GM18858 (cell line): ENCODE measurements around the gene CIBAR2.
"Not testable (repeated sequence)": the region's sequence is repeated elsewhere in the genome, so short reads cannot be mapped to it uniquely, and the experiment has no call there.

ENCODE experiments used
- ATAC-seq: cut with Tn5 transposase; IDR thresholded peaks from one replicate; pipeline ENCODE4 v1.9.1; 2021; ENCODE audit not compliant: unreplicated experiment

Gene CIBAR2

GRCh38 chr16:85064186-85064585 lies 48.1 kb downstream of the CIBAR2 start:
- ATAC-seq = no peak

GRCh38 chr16:85062845-85063244 lies 49.4 kb downstream of the CIBAR2 start:
- ATAC-seq = no peak

- ATAC-seq = no peak
Observed at GRCh38 chr16:85062323-85062722, 49.9 kb downstream of the CIBAR2 start.

GRCh38 chr16:85061566-85061965 lies 50.7 kb downstream of the CIBAR2 start:
- no peak for ATAC-seq

- no peak for ATAC-seq
Observed at GRCh38 chr16:85058909-85059308, 53.4 kb downstream of the CIBAR2 start.

- no peak for ATAC-seq
Observed at GRCh38 chr16:85057948-85058347, 54.3 kb downstream of the CIBAR2 start.

- ATAC-seq = no peak
Observed at GRCh38 chr16:85057212-85057889, 54.9 kb downstream of the CIBAR2 start.

GRCh38 chr16:85056211-85056748 lies 56.0 kb downstream of the CIBAR2 start:
- ATAC-seq = no peak

- peak; percentile 67 for ATAC-seq
Observed at GRCh38 chr16:85055493-85056210, 56.6 kb downstream of the CIBAR2 start.

GRCh38 chr16:85054948-85055492 lies 57.3 kb downstream of the CIBAR2 start:
- ATAC-seq = no peak

GRCh38 chr16:85054321-85054720 lies 58.0 kb downstream of the CIBAR2 start:
- not testable (repeated sequence) for ATAC-seq

GRCh38 chr16:85052536-85052935 lies 59.7 kb downstream of the CIBAR2 start:
- ATAC-seq = no peak

GRCh38 chr16:85051683-85052082 lies 60.6 kb downstream of the CIBAR2 start:
- no peak for ATAC-seq

- no peak for ATAC-seq
Observed at GRCh38 chr16:85051067-85051581, 61.1 kb downstream of the CIBAR2 start.

GRCh38 chr16:85049706-85050305 lies 62.5 kb downstream of the CIBAR2 start:
- no peak for ATAC-seq

GRCh38 chr16:85048921-85049562 lies 63.2 kb downstream of the CIBAR2 start:
- no peak for ATAC-seq
